Heart right ventricle (tissue), 16 donors: Measurements from ENCODE around the gene POLRMT. TPM values are rescaled to one million over a fixed set of nuclear protein-coding genes. Genes with fewer than 3 reads are reported as not detected.

Experiments used
- ATAC-seq, 8 donors: fragments of 200-7000 bp; cut with Tn5 transposase; one replicate each; pipeline ENCODE4 v1.9.1; 2020; ENCODE audit warnings: mild to moderate bottlenecking in 8 of 8, moderate library complexity in 8 of 8, moderate number of reproducible peaks in 1 of 8
- DNase-seq, 2 donors: peaks; one replicate each; pipeline ENCODE4 v3.0.0-alpha.2; 2020
- H3K27ac ChIP-seq, 10 donors: fragments of 200-600 bp; sonication (generic) in 2 of 10; one replicate each; pipeline versions ENCODE4 v1.5.0 to v1.8.0; 2020 to 2022; ENCODE audit warnings: mild to moderate bottlenecking in 3 of 10
- H3K27me3 ChIP-seq, 7 donors: fragments of 200-600 bp; one replicate each; pipeline ENCODE4 v1.8.0; 2021 to 2022; ENCODE audit warnings: mild to moderate bottlenecking in 2 of 7
- H3K36me3 ChIP-seq, 9 donors: fragments of 200-600 bp; sonication (generic) in 1 of 9; one replicate each; pipeline versions ENCODE4 v1.5.0 to v1.8.0; 2020 to 2022; ENCODE audit warnings: mild to moderate bottlenecking in 2 of 9
- H3K4me1 ChIP-seq, 9 donors: fragments of 200-600 bp; sonication (generic) in 1 of 9; one replicate each; pipeline versions ENCODE4 v1.5.0 to v1.8.0; 2020 to 2022; ENCODE audit warnings: mild to moderate bottlenecking in 4 of 9
- H3K4me3 ChIP-seq, 10 donors: fragments of 200-600 bp; sonication (generic) in 2 of 10; one replicate each; pipeline versions ENCODE4 v1.5.0 to v1.8.0; 2020 to 2022; ENCODE audit warnings: mild to moderate bottlenecking in 7 of 10, moderate library complexity in 2 of 10
- H3K9me3 ChIP-seq, 11 donors: fragments of 200-600 bp in 10 of 11; sonication (generic) in 2 of 11; one replicate each; pipeline versions ENCODE4 v1.5.0 to v1.8.0; 2013 to 2022; ENCODE audit warnings: mild to moderate bottlenecking in 2 of 11, control low read depth in 1 of 11, moderate library complexity in 1 of 11
- WGBS, 2 donors: extraction: QIAGEN DNeasy Blood & Tissue Kit; methylation state at CpG; one replicate each; pipeline ENCODE4 v1.1.7; 2013; ENCODE audit warnings: inconsistent platforms in 1 of 2; 5-methylcytosine and 5-hydroxymethylcytosine counted together
- intact Hi-C, 10 donors: fragments of 100-400 bp; cut with DNase I; formaldehyde crosslinking; loops; one replicate each; pipeline versions ENCODE4 v1.11.1 to v1.14.2; 2022
- polyA plus RNA-seq, 2 donors: library from polyadenylated mRNA; stranded (reverse); fragments of 200-250 nt; gene quantifications; one replicate each; pipeline ENCODE4 v1.2.3, GENCODE V29; 2013
- total RNA-seq, 10 donors: library from RNA; stranded (reverse); fragmentation: NEBNext Ultra II Directional in 3 of 10; extraction: Animal tissue kit (Norgen Biotek cat#: 25700) in 3 of 10; gene quantifications; one replicate each; pipeline versions ENCODE4 v1.2.1 to v1.2.4, GENCODE V29; 2021 to 2023
- TF ChIP-seq, protein P1 (sequence below), 9 donors: fragments of 200-600 bp; sonication (generic) in 2 of 9; IDR thresholded peaks; one replicate each; pipeline versions ENCODE4 v1.5.0 to v1.8.0; 2021 to 2022; ENCODE audit warnings: antibody characterized with exemption in 9 of 9, mild to moderate bottlenecking in 5 of 9, moderate library complexity in 1 of 9
- donor health status: Arrhythmogenic right ventricular cardiomyopathy.
- donor health status: ischemic (EF 13 %, LVEDD 7.1; RV severe dilation, severe dysfunction).
- donor health status: healthy with polysubstance abuse.
- donor health status: DM: no; HTN: yes; CAD: no.
- donor health status: DM: no; HTN: no; CAD: no.
- donor health status: ischemic (EF 25% LVEDD 6.9; RV normal size, moderate dysfunction).
- donor health status: ischemic (EF 25% LVEDD 5.7; RV mildly dilated, moderate dysfunction).
- donor health status: healthy.
- donor health status: DM: yes; HTN: yes; CAD: no.
- donor health status: Ischemic cardiomyopathy.
- donor health status: ischemic (EF 35%, LVEDD 5.7; RV mildly dilated, moderate dysfunction).
- donor health status: nonischemic (EF 11% LVEDD 7.7; RV severe dilation, severe dysfunction).
- donor health status: DM: yes; HTN: yes; CAD: no.
- donor health status: PGD.
- donor health status: ischemic (EF 29% LVEDD 5.4; RV normal size, mild dysfunction).
- donor health status: nonischemic (EF 23%, LVEDD 6.1; RV moderate dilation, normal function).

The POLRMT gene
- total and polyA plus RNA-seq, 12 donors, result 37.2 to 159 (median 45.3) TPM

- Histone ChIP-seq H3K4me3 (no peak overlapping the region), H3K9me3 (no peaks in the 10 kb centered on the region), H3K27me3 (no peaks in the 10 kb centered on the region), H3K4me1 (peaks cover 14 to 40% (median 31%) of the 10 kb centered on the region in 9 donors), H3K36me3 (no peaks in the 10 kb centered on the region), H3K27ac (no peak overlapping the region)
- ATAC-seq (no peak), DNase-seq (no peak)
- TF ChIP-seq, protein P1, sequence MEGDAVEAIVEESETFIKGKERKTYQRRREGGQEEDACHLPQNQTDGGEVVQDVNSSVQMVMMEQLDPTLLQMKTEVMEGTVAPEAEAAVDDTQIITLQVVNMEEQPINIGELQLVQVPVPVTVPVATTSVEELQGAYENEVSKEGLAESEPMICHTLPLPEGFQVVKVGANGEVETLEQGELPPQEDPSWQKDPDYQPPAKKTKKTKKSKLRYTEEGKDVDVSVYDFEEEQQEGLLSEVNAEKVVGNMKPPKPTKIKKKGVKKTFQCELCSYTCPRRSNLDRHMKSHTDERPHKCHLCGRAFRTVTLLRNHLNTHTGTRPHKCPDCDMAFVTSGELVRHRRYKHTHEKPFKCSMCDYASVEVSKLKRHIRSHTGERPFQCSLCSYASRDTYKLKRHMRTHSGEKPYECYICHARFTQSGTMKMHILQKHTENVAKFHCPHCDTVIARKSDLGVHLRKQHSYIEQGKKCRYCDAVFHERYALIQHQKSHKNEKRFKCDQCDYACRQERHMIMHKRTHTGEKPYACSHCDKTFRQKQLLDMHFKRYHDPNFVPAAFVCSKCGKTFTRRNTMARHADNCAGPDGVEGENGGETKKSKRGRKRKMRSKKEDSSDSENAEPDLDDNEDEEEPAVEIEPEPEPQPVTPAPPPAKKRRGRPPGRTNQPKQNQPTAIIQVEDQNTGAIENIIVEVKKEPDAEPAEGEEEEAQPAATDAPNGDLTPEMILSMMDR (IDR thresholded peaks at IDR 0.05), result no peak
- intact Hi-C loops, result loop anchor here in 1 of 10 donors (5.0 kb wide), 1 partner anchor 38 kb away; the partner anchor contains the start of gene CDC34
- 75 to 79% methylated on average over 18 to 19 of the region's 25 CpGs for WGBS, 2 donors
Observed at GRCh38 chr19:570251-570686, 63.1 kb downstream of the POLRMT start.

- Histone ChIP-seq H3K9me3 (no peaks in the 10 kb centered on the region), H3K4me1 (peaks cover 2 to 17% (median 11%) of the 10 kb centered on the region in 9 donors), H3K27ac (peak overlapping the region in 1 of 10 donors; percentile 83), H3K4me3 (peak overlapping the region in 1 of 10 donors; percentile 36), H3K36me3 (no peaks in the 10 kb centered on the region), H3K27me3 (no peaks in the 10 kb centered on the region)
- intact Hi-C loops, result no loop called here
- TF ChIP-seq, protein P1 (IDR thresholded peaks at IDR 0.05), result no peak
- 92 to 94% methylated on average over 22 of the region's 22 CpGs for WGBS, 2 donors
- ATAC-seq, result no peak
- DNase-seq, result no peak
Observed at GRCh38 chr19:567296-567900, 65.9 kb downstream of the POLRMT start.

Other genes starting within 250 kb of the POLRMT start
- 1 to 10 TPM in 3 of 10 donors, under 1 TPM in 7; 0.26 to 2.2 (median 0.62) TPM for gene C2CD4C, start 224.4 kb downstream of the POLRMT start, total RNA-seq
- 1 to 10 TPM; 2.1 to 2.2 TPM for gene C2CD4C, start 224.4 kb downstream of the POLRMT start, polyA plus RNA-seq
- gene SHC2, start 172.5 kb downstream of the POLRMT start, total RNA-seq, result 10 to 100 TPM in 9 of 10 donors, 1 to 10 TPM in 1; 7.7 to 16.3 (median 12.4) TPM
- 10 to 100 TPM; 11.2 to 33.5 TPM for gene SHC2, start 172.5 kb downstream of the POLRMT start, polyA plus RNA-seq
- gene MADCAM1, start 137.1 kb downstream of the POLRMT start, total RNA-seq, result under 1 TPM in 9 of 10 donors, not detected in 1; 0.14 to 0.71 (median 0.17) TPM
- under 1 TPM; 0.09 to 0.80 TPM for gene MADCAM1, start 137.1 kb downstream of the POLRMT start, polyA plus RNA-seq
- gene TPGS1, start 126.0 kb downstream of the POLRMT start, total RNA-seq, result 10 to 100 TPM in 6 of 10 donors, 1 to 10 TPM in 4; 7.1 to 13.5 (median 10.2) TPM
- 10 to 100 TPM; 22.1 to 22.2 TPM for gene TPGS1, start 126.0 kb downstream of the POLRMT start, polyA plus RNA-seq
- gene CDC34, start 101.8 kb downstream of the POLRMT start, total RNA-seq, result 100 to 1,000 TPM in 2 of 10 donors, 10 to 100 TPM in 8; 70.2 to 116 (median 76.7) TPM
- 100 to 1,000 TPM; 120 to 162 TPM for gene CDC34, start 101.8 kb downstream of the POLRMT start, polyA plus RNA-seq
- 1 to 10 TPM in 1 of 10 donors, under 1 TPM in 3, not detected in 6; 0.25 to 2.7 (median 0.37) TPM for gene GZMM, start 89.5 kb downstream of the POLRMT start, total RNA-seq
- gene GZMM, start 89.5 kb downstream of the POLRMT start, polyA plus RNA-seq, result under 1 TPM in 1 of 2 donors, not detected in 1; 0.46 TPM
- gene BSG, start 60.9 kb downstream of the POLRMT start, total RNA-seq, result 1,000 to 10,000 TPM; 1,225 to 2,457 (median 1,705) TPM
- gene BSG, start 60.9 kb downstream of the POLRMT start, polyA plus RNA-seq, result 1,000 to 10,000 TPM in 1 of 2 donors, 100 to 1,000 TPM in 1; 829 to 5,252 TPM
- gene HCN2, start 43.7 kb downstream of the POLRMT start, total RNA-seq, result 10 to 100 TPM in 1 of 10 donors, 1 to 10 TPM in 9; 1.9 to 10.7 (median 5.1) TPM
- 1 to 10 TPM in 1 of 2 donors, under 1 TPM in 1; 0.90 to 4.7 TPM for gene HCN2, start 43.7 kb downstream of the POLRMT start, polyA plus RNA-seq
- under 1 TPM in 5 of 10 donors, not detected in 5; 0.20 to 0.36 (median 0.30) TPM for gene FGF22, start 6.3 kb upstream of the POLRMT start, total RNA-seq
- gene FGF22, start 6.3 kb upstream of the POLRMT start, polyA plus RNA-seq, result under 1 TPM; 0.16 to 0.44 TPM
- 10 to 100 TPM; 20.3 to 43.6 (median 22.5) TPM for gene RNF126, start 29.7 kb upstream of the POLRMT start, total RNA-seq
- gene RNF126, start 29.7 kb upstream of the POLRMT start, polyA plus RNA-seq, result 10 to 100 TPM; 27.1 to 46.1 TPM
- gene FSTL3, start 42.9 kb upstream of the POLRMT start, total RNA-seq, result 100 to 1,000 TPM in 3 of 10 donors, 10 to 100 TPM in 7; 33.4 to 153 (median 77.3) TPM
- 100 to 1,000 TPM; 118 to 279 TPM for gene FSTL3, start 42.9 kb upstream of the POLRMT start, polyA plus RNA-seq
- not detected for gene PRSS57, start 61.9 kb upstream of the POLRMT start, total RNA-seq
- under 1 TPM in 1 of 2 donors, not detected in 1; 0.06 TPM for gene PRSS57, start 61.9 kb upstream of the POLRMT start, polyA plus RNA-seq
- gene PALM, start 75.4 kb upstream of the POLRMT start, total RNA-seq, result 10 to 100 TPM; 12.5 to 33.0 (median 17.7) TPM
- gene PALM, start 75.4 kb upstream of the POLRMT start, polyA plus RNA-seq, result 10 to 100 TPM; 18.9 to 36.7 TPM
- gene MISP, start 117.6 kb upstream of the POLRMT start, total RNA-seq, result not detected
- gene MISP, start 117.6 kb upstream of the POLRMT start, polyA plus RNA-seq, result under 1 TPM in 1 of 2 donors, not detected in 1; 0.01 TPM
- gene PTBP1, start 163.9 kb upstream of the POLRMT start, total RNA-seq, result 100 to 1,000 TPM in 1 of 10 donors, 10 to 100 TPM in 9; 46.2 to 106 (median 56.8) TPM
- gene PTBP1, start 163.9 kb upstream of the POLRMT start, polyA plus RNA-seq, result 10 to 100 TPM; 48.2 to 74.3 TPM
- gene PLPPR3, start 188.4 kb upstream of the POLRMT start, total RNA-seq, result not detected
- gene PLPPR3, start 188.4 kb upstream of the POLRMT start, polyA plus RNA-seq, result not detected
- 1 to 10 TPM in 1 of 10 donors, not detected in 9; 1.7 TPM for gene AZU1, start 194.3 kb upstream of the POLRMT start, total RNA-seq
- under 1 TPM in 1 of 2 donors, not detected in 1; 0.06 TPM for gene AZU1, start 194.3 kb upstream of the POLRMT start, polyA plus RNA-seq
- gene PRTN3, start 207.5 kb upstream of the POLRMT start, total RNA-seq, result not detected
- under 1 TPM in 1 of 2 donors, not detected in 1; 0.12 TPM for gene PRTN3, start 207.5 kb upstream of the POLRMT start, polyA plus RNA-seq
- 1 to 10 TPM in 3 of 10 donors, under 1 TPM in 4, not detected in 3; 0.26 to 2.8 (median 0.76) TPM for gene ELANE, start 218.8 kb upstream of the POLRMT start, total RNA-seq
- 1 to 10 TPM; 3.0 to 5.4 TPM for gene ELANE, start 218.8 kb upstream of the POLRMT start, polyA plus RNA-seq
- gene CFD, start 226.1 kb upstream of the POLRMT start, total RNA-seq, result 100 to 1,000 TPM in 4 of 10 donors, 10 to 100 TPM in 6; 21.1 to 326 (median 72.5) TPM
- gene CFD, start 226.1 kb upstream of the POLRMT start, polyA plus RNA-seq, result 100 to 1,000 TPM; 567 to 583 TPM